Measurements from ENCODE around the gene IFT172.
"Not testable (repeated sequence)": the region's sequence is repeated elsewhere in the genome, so short reads cannot be mapped to it uniquely, and the experiment has no call there.

The IFT172 gene, protein sequence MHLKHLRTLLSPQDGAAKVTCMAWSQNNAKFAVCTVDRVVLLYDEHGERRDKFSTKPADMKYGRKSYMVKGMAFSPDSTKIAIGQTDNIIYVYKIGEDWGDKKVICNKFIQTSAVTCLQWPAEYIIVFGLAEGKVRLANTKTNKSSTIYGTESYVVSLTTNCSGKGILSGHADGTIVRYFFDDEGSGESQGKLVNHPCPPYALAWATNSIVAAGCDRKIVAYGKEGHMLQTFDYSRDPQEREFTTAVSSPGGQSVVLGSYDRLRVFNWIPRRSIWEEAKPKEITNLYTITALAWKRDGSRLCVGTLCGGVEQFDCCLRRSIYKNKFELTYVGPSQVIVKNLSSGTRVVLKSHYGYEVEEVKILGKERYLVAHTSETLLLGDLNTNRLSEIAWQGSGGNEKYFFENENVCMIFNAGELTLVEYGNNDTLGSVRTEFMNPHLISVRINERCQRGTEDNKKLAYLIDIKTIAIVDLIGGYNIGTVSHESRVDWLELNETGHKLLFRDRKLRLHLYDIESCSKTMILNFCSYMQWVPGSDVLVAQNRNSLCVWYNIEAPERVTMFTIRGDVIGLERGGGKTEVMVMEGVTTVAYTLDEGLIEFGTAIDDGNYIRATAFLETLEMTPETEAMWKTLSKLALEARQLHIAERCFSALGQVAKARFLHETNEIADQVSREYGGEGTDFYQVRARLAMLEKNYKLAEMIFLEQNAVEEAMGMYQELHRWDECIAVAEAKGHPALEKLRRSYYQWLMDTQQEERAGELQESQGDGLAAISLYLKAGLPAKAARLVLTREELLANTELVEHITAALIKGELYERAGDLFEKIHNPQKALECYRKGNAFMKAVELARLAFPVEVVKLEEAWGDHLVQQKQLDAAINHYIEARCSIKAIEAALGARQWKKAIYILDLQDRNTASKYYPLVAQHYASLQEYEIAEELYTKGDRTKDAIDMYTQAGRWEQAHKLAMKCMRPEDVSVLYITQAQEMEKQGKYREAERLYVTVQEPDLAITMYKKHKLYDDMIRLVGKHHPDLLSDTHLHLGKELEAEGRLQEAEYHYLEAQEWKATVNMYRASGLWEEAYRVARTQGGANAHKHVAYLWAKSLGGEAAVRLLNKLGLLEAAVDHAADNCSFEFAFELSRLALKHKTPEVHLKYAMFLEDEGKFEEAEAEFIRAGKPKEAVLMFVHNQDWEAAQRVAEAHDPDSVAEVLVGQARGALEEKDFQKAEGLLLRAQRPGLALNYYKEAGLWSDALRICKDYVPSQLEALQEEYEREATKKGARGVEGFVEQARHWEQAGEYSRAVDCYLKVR (N-terminal part only)

DNA sequence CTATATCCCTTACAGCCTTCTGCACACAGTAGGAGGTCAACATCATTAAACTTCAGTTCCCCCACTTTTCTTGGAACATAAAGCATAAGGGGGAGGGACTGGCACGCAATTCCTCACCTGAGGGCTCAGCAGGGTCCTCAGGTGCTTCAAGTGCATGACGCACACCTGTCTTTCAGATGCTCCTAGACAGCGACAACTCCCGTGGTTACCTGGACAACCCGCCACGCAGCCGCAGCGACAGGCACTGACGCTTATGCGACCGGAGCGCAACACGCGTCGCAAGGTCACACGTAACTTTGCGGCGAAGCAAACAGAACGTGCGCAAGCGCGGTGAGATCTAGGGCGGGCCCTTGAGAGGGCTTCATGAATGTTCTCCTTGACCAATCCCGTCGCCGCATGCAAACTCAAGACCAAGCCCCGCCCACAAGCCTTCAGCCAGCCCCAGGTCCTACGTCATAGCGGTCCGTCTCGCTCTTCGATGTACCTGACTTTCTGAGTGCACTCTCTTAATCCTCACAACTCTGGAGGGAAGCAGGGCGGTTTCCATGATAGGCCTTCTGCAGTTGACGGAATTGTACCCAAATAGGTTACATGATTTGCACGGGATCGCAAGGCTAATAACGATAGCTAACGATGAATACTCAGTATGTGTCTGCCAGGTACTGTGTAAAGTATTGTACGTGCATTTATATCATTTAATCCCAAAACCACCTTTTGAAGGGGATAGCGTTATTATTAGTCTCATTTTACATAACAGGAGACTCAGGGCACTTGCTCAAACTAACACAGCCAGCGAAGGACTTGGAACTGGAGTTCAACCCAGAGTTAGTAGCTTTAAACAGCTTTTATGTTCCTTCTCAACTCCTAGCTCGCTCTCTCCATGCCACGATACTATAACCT lies at the start of gene IFT172:
TSS of gene IFT172 (minus strand) at position 246 of the 900 bp plus-strand sequence. CDS start at position 156, 90 bp downstream.
- DNase-seq: peak; percentile 72

DNA sequence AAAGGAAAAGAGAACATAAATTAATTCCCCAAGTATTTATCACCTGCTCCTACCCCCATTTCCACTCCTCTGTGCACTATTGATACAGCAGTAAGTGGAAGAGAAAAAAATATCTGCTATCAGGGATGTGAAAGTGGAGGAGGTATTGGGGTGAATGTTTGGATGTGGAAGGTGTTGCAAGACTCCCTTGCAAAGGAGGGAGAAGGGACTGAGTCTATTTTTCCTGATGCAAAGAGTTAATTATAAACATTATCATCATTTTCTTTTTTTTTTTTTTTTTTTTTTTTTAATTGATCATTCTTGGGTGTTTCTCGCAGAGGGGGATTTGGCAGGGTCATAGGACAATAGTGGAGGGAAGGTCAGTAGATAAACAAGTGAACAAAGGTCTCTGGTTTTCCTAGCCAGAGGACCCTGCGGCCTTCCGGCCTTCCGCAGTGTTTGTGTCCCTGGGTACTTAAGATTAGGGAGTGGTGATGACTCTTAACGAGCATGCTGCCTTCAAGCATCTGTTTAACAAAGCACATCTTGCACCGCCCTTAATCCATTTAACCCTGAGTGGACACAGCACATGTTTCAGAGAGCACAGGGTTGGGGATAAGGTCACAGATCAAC lies 49.4 kb upstream of the IFT172 start:
- DNase-seq: not testable (repeated sequence)

DNA sequence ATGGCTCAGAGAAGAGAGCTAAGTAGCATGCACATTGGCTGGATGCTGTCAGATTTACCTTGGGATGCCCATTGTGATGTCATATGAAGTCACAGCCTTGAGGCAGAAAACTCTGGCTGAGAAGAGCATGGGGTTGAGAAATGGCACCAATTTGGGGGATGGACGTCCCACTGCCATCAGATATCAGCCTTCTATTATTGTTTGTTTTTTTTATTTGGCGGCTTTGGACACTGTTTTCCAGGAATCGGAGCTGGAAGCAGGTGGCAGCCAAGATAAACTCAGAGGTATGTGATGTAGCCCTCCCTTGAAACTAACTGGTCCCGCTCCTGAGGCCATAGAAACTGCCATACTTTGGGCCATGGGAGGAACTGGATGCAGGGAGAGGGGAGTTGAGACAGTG lies 47.7 kb upstream of the IFT172 start:
- DNase-seq: no peak

DNA sequence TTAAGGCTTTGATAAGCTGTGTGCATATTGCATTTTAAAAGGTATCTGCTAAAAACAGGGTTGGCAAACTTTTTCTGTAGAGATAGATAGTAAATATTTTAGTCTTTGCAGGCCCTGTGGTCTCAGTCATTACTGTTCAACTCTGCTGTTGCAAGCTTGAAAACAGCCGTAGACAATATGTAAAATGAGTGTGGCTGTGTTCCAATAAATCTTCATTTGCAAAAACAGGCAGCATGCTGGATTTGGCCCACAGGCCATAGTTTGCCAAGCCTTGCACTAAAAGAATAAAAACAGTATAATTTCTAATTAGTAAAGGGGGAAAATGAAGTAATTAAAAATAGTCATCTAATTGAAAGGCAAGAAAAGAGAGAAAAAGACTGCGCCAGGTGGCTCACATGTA lies 42.4 kb upstream of the IFT172 start:
- DNase-seq: no peak

DNA sequence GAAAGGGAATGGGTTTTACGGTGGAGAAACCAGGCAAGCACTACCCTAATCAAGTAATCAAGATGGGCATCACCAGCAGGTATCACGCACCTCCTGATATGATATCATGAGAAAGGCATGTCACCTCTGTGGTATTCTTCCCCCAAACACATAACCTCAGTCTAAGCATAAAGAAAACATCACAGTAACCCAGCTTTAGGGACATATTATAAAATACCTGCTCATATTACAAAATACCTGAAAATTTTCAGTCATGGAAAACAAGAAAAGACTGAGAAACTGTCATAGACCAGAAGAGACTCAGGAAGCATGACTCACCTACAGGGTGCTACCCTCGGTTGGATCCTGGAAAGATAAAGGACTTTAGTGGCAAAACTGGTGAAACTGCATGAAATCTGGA lies 37.6 kb upstream of the IFT172 start:
- DNase-seq: no peak

DNA sequence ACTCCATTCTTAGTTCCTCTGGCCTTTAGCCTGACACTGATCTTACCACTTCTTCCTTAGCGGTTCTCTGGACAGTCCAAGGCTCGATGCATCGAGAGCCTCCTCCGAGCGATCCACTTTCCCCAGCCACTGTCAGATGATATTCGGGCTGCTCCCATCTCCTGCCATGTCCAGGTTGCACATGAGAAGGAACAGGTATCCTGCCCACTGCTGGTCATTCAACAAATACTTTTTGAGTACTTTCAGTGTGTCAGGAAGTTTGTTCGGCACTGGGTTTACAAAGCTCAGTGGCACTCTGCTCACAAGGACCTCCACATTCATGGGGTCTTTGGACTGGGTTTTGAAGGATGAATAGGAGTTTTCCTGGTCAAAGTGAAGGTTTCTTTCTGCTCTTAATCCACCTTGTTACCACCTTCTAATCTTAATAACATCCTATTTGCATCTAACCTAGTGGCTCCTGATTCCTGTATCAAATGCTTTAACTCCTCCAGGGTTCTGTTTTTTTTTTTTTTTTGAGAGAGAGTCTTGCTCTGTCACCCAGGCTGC lies 32.9 kb upstream of the IFT172 start:
- no peak for DNase-seq

DNA sequence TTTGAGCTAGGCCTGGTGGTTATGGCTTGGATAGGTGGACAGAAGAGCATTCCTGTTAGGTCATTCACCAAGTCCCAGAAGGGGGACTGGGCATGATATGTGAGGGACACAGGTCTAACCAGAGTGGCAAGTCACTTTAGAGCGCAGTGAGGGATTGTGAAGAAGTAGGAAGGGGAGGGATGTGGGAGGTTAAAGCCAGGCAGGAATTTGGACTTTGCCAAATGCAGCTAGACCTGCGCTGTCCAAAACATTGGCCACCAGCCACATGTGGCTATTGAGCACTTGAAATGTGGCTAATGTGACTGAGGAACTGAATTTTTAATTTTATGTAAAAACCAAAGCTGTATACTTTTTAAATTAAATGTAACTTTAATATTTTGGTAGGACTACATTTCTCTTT lies 30.8 kb upstream of the IFT172 start:
- DNase-seq: no peak

DNA sequence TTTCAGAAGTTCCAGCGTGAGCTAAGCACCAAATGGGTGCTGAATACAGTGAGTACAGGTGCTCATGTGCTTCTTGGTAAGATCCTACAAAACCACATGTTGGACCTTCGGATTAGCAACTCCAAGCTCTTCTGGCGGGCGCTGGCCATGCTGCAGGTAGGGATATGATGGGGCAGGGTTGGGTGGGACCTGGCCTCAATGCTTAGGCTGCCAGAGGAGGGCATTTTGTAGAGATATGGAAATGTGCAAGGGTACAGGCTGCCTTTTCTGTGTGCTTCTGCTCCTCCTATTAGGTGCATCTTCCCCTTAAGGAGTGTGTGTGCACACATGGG lies 29.2 kb upstream of the IFT172 start:
- no peak for DNase-seq

DNA sequence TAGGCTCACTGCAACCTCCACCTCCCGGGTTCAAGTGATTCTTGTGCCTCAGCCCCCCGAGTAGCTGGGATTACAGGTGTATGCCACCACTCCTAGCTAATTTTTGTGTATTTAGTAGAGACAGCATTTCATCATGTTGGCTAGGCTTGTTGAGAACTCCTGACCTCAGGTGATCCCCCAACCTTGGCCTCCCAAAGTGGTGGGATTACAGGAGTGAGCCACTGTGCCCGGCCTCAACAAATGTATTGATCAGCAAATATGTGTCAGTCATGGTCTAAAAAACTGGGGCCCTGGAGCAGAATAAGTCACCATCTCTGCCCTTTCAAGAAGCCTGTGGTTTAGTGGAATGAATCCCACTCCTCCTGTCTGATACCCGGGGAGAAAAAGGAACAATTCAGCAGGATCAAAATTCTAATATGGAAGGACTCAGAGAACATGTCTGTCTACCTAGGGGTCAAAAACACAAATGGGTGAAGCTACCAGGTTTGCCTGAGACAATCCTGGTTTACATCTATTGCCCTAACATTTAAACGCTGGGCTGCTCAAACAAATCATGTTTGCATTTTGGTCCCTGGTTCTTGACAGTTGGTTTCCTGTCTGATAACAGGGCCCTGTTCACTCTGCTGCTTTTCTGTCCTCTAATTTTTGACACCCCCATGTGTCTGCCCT lies 28.7 kb upstream of the IFT172 start:
- DNase-seq: no peak

DNA sequence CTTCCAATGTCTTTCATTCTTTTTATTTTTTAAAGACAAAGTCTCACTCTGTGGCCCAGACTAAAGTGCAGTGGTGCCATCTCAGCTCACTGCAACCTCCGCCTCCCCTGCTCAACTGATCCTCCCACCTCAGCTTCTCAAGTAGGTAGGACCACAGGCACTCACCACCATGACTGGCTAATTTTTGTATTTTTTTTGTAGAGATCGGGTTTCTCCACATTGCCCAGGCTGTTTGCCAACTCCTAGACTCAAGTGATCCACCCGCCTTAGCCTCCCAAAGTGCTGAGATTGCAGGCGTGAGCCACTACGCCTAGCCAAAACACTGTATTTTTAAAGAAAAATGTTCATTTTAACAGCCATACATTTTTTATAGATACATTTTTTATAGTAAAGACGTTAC lies 19.8 kb upstream of the IFT172 start:
- no peak for DNase-seq

DNA sequence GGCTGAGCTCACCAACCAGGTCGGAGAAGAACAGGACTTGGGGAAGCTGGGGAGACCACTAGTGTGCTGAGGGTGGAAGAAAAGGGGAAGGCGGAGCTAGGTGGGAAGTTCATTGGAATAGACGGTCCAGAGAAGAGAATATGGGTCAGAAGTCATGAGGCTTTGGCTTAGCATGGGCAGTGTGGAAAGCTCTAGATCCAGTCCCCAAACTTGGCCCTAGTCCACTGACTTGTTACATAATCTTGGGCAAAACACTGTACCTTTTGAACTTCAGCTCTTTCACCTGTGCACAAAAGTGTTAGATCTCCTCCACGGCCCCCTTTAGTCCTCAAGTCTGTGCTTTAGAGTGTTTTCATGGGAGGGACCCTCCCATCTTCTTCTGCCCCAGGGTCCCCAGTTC lies 17.8 kb upstream of the IFT172 start:
- no peak for DNase-seq

DNA sequence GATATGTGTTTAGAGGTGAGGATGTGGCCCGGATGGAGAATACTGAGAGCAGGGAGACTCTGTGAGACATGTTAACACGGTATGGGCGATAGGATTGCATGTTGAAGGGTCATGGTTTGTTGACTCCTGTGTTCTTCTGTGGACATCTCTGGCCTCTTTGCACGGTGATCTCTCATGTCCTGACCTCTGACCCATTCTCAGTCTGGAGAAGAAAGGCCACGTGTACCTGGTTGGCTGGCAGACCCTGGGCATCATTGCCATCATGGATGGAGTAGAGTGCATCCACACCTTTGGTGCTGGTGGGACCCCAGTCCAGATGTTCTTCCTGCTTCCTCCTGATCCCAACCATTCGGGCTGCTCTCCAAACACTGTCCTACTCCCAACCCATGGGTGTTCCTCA lies 17.0 kb upstream of the IFT172 start:
- DNase-seq: no peak

DNA sequence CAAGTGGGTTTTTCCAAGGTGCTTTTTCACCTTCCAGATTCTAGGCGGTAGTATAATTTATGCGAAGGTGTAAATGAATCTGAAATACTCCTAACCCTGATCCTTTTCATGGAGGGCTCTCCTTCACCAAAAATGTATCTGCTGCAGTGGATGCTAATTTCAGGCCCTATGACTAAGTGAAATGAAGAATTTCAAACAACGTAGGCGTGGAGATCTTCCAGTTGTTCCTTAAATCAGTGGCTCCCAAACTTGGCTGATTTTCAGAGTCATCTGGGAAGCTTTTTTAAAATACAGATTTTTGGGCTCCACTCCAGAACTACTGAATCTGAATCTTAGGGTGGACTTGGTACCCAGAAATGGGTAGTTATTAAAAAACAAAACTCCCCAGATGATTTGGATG lies 12.6 kb upstream of the IFT172 start:
- no peak for DNase-seq

DNA sequence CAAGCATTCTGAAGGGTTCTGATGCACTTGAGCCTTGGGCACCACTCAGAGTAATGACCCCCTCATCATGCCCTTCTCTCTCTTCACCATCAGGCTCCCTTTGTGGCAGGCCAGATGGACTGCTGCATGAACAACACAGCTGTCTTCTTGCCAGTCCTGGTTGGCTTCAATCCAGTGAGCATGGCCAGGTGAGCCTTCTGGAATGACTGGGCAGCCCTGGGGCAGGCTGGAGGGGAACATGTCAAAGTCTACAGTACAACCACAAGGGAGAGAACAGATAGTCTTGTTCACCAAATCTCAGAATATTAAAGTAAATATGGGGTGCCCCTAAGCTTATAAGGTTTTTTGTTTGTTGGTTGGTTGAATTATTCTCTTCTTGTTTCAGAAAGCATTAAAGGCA lies 11.5 kb upstream of the IFT172 start:
- no peak for DNase-seq

DNA sequence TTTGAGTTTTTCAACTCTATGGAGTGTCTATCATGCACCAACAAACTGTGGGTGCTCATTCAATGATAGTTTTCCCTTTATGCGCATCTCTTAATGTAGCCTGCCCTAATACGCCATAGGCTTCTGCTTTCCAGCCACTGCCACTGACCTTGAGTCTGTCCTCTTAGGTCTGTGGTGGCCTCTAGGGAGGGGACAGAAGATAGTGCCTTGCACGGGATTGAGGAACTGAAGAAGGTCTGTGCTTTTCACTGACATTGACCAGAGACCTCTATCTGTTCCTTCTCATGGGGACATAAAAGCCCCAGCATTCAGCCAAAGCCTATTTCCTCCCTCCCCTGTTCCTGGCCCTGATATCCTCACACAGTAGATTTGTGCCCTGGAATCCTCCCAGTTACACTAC lies 9.4 kb upstream of the IFT172 start:
- no peak for DNase-seq

DNA sequence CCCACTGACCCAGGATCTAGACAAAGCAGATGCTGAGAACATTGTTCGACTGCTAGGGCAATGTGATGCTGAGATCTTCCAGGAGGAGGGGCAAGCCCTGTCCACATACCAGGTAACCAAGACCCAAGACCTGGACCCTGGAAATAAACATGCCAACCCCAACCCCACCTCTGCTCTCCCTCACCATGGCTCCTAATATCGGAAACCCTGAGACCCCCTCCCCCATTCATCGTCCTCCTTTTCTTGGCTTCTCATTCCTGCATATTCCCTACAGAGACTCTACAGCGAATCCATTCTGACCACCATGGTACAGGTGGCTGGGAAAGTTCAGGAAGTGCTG lies 7.7 kb upstream of the IFT172 start:
- DNase-seq: no peak

DNA sequence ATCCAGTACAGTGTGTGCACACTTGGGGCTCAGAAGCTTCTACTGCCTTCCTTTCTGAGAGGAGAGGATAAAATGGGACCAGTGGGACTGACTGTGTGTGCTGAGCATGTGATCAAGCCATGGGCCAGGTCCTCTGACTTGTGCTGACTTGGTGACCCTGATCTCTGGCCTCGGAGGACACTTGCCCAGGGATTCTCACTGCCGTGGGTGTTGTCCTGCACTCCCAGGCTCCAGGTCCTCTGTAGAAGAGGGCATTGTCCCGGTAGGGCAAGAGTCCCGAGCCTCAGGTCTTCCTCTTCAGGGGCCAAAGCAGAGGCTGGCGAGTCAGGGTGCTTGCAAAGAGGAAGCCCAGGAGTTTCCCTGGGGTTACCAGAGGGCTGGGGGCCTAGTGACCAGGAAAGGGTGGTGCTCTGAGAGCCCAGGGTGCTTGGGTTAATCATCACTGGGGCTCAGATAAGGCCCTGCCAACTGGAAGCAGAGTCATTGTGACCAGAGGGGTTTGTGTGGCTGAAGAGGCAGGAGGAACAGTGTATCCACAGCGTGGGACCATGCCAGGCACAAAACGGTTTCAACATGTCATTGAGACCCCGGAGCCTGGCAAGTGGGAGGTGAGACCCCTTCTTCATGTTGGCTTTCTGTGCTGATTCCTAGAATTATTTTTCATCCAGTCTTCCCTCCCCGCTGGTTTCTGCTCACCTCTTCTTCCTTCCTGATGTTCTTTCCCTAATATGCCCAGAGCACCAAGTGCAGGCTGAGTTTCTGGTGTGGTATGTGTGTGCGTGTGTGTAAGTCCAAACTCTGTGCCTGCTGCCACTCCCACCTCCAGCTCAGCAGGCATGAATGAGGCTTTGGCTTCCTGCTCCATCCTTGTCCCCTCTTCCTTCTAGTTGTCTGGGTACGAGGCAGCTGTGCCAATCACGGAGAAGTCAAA lies 7.1 kb upstream of the IFT172 start, which contains the start of gene GCKR:
TSS of gene GCKR (plus strand) at position 483 of the 931 bp plus-strand sequence. CDS start at position 549, 66 bp downstream.
- no peak for DNase-seq

DNA sequence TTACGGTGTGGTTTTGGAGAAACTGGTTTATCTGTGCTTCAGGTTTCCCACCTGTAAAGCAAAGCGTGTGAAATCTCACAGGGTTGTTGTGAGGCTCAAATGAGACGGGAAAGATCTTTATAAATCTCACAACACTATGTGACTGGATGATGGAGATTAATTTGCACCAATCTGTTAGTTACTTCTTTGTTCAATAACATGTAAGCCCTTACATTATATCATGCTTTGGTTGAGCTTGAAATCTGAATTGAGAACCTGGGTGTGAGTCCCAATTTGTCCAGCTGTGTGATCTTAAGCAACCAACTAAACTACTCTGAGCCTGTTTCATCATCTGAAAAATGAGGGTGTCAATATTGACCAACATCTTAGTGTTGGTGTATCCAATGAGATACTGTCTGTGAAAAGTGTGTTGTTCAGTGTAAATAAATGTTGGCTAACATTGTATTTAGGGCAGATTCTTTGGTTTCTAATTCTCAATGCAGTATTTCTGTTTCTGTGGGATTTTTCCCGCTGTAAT lies 6.4 kb upstream of the IFT172 start:
- DNase-seq: no peak

DNA sequence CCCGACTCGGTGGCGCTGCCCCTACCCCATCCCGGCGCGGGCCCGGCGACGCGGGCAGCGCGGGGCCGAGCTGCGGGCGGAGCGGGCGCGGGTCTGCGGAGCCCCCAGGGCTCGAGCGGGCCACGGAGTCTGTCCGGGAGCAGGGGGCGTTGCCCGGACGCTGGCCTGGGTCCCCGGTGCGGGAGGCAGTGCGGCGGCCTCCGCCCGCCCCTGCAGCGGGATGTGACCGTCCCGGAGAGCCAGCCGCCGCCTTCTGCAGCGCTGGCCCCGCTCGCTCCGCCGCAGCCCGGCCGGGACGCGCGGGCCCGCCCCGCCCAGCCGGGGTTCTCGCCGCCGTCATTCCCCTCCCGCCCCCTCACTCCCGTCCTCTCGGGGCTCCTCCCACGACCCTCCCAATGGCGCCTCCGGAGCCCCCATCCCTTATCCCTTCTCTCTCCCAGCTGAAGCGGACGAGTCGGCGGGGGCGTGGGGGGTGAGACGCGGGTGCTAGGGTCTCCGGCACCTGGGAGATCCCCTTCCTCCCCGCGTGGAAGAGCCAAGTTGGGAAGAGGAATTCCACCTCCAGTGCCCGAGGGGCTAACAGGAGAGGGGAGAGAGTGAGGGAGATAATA lies 5.5 kb upstream of the IFT172 start, which contains the start of gene FNDC4:
TSS of gene FNDC4 (minus strand) at position 257 of the 611 bp plus-strand sequence. CDS start 521 bp downstream, outside the sequence.
- no peak for DNase-seq
